ENCODE results near the gene DLGAP4. TPM values are rescaled to one million over a fixed set of nuclear protein-coding genes. Genes with fewer than 3 reads are reported as not detected.

DLGAP4 gene
- total and polyA plus RNA-seq, 2 of the 8 experiments (the other 6 are each of a cell fraction or from before 2014, with no cell fraction given) = 41.2 to 57.2 TPM

DNA sequence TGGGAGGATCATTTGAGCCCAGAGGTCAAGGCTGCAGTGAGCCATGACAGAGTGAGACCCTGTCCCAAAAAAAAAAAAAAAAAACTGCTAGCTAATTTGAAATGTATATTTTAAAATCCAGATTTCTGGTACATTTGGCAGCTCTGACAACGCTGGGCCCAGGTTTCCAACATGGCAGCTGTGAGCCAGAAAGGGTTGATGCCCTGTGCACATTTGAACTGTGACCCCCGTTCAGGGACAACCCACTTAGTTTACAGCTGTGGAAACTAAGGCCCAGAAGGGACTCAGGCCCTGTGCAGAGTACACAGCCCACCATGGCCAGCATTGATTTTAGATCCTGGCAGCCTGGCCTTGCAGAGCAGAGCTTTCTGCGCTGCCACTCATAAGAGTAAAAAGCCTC, 179.1 kb downstream of the DLGAP4 start (continued):
- TF ChIP-seq USF2 (IDR thresholded peaks at IDR 0.05; ENCODE audit: low read length) = no peak
- TF ChIP-seq, protein P1, sequence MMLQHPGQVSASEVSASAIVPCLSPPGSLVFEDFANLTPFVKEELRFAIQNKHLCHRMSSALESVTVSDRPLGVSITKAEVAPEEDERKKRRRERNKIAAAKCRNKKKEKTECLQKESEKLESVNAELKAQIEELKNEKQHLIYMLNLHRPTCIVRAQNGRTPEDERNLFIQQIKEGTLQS (IDR thresholded peaks at IDR 0.05; ENCODE audit: insufficient read depth, low read depth, low read length) = no peak

All from H1 (cell line).